IMR-90 (cell line): ENCODE measurements around the gene KIF5C. TPM values are rescaled to one million over a fixed set of nuclear protein-coding genes. Genes with fewer than 3 reads are reported as not detected.

ENCODE experiments used
- ATAC-seq: fragments of 200-7000 bp; cut with Tn5 transposase; 2 replicates; pipeline ENCODE4 v1.9.1; 2020; ENCODE audit warnings: low read depth, mild to moderate bottlenecking, moderate library complexity
- BruUV-seq: library from RNA; stranded (reverse); fragments of 400-500 nt; replicated peaks from 2 replicates; lab custom pipeline; 2021; lab: Mats Ljungman, UMichigan
- CTCF ChIA-PET: fragments of 300-600 bp; formaldehyde crosslinking; extraction: SDS; loops from one replicate; lab custom pipeline; 2021; ENCODE audit warnings: antibody characterized with exemption; lab: Yijun Ruan, JAX
- POLR2A ChIA-PET: fragments of 300-600 bp; sonication (Branson Sonifier 250); formaldehyde crosslinking; loops from one replicate; lab custom pipeline; 2022; ENCODE audit warnings: antibody characterized with exemption; ENCODE audit not compliant: unreplicated experiment; lab: Charles Lee
- DNase-seq: peaks from one replicate; pipeline ENCODE4 v3.0.0; 2013
- H2AFZ ChIP-seq: replicated peaks from 2 replicates; pipeline ENCODE3; 2013; ENCODE audit warnings: low read length, mild to moderate bottlenecking; ENCODE audit not compliant: poor library complexity
- H2AK5ac ChIP-seq: 2 replicates; pipeline ENCODE4 v1.6.1; 2013; ENCODE audit warnings: low read depth, low read length, inconsistent platforms
- H2AK9ac ChIP-seq: replicated peaks from 2 replicates; pipeline ENCODE3; 2013; ENCODE audit warnings: mild to moderate bottlenecking, low read depth, low read length, moderate library complexity; ENCODE audit not compliant: poor library complexity
- H2BK120ac ChIP-seq: 2 replicates; pipeline ENCODE4 v1.6.1; 2013; ENCODE audit warnings: low read depth, low read length, inconsistent platforms
- H2BK15ac ChIP-seq: 3 replicates; pipeline ENCODE4 v1.6.1; 2013; ENCODE audit warnings: low read depth, low read length, inconsistent platforms
- H2BK20ac ChIP-seq: 2 replicates; pipeline ENCODE4 v1.6.1; 2013; ENCODE audit warnings: low read depth, mild to moderate bottlenecking, inconsistent platforms, low read length, moderate library complexity
- H2BK5ac ChIP-seq: 2 replicates; pipeline ENCODE4 v1.6.1; 2013; ENCODE audit warnings: mild to moderate bottlenecking, low read depth, low read length, inconsistent platforms; ENCODE audit not compliant: poor library complexity, severe bottlenecking
- H3K14ac ChIP-seq: replicated peaks from 2 replicates; pipeline ENCODE4 v1.6.1; 2013; ENCODE audit warnings: low read depth, low read length, inconsistent platforms
- H3K18ac ChIP-seq: 2 replicates; pipeline ENCODE4 v1.6.1; 2013; ENCODE audit warnings: low read depth, low read length, control low read depth
- H3K23ac ChIP-seq: 2 replicates; pipeline ENCODE4 v1.6.1; 2013; ENCODE audit warnings: low read depth, low read length, inconsistent platforms
- H3K27ac ChIP-seq: 2 replicates; pipeline ENCODE4 v1.5.1; 2013; ENCODE audit warnings: mild to moderate bottlenecking, control low read depth, low read length; ENCODE audit not compliant: insufficient read depth
- H3K27me3 ChIP-seq: 2 replicates; pipeline ENCODE4 v1.6.1; 2013; ENCODE audit warnings: low read length; ENCODE audit not compliant: control insufficient read depth, insufficient read depth
- H3K36me3 ChIP-seq: 2 replicates; pipeline ENCODE4 v1.6.1; 2013; ENCODE audit warnings: low read length, mixed read lengths; ENCODE audit not compliant: control insufficient read depth, insufficient read depth
- H3K4ac ChIP-seq: 2 replicates; pipeline ENCODE4 v1.6.1; 2013; ENCODE audit warnings: low read depth, low read length, inconsistent platforms
- H3K4me1 ChIP-seq: 2 replicates; pipeline ENCODE4 v1.6.1; 2013; ENCODE audit warnings: low read length, mixed read lengths; ENCODE audit not compliant: control insufficient read depth, insufficient read depth
- H3K4me2 ChIP-seq: 2 replicates; pipeline ENCODE4 v1.6.1; 2013; ENCODE audit warnings: low read depth, mild to moderate bottlenecking, control low read depth, low read length, moderate library complexity
- H3K4me3 ChIP-seq: 2 replicates; pipeline ENCODE4 v1.5.1; 2013; ENCODE audit warnings: low read depth, mild to moderate bottlenecking, control low read depth, low read length, moderate library complexity; ENCODE audit not compliant: insufficient read depth
- H3K56ac ChIP-seq: 2 replicates; pipeline ENCODE4 v1.6.1; 2013; ENCODE audit warnings: low read length, inconsistent platforms; ENCODE audit not compliant: insufficient read depth; ENCODE audit errors: extremely low read depth
- H3K79me1 ChIP-seq, 2 experiments: 2 replicates each; pipeline ENCODE4 v1.6.1; 2013; ENCODE audit warnings: low read length in 2 of 2, inconsistent platforms in 1 of 2, low read depth in 1 of 2
- H3K9ac ChIP-seq: 2 replicates; pipeline ENCODE4 v1.6.1; 2013; ENCODE audit warnings: low read depth, low read length, control low read depth
- H3K9me1 ChIP-seq: 2 replicates; pipeline ENCODE4 v1.6.1; 2013; ENCODE audit warnings: low read length, inconsistent platforms; ENCODE audit not compliant: insufficient read depth
- H3K9me3 ChIP-seq: 2 replicates; pipeline ENCODE4 v1.6.1; 2013; ENCODE audit warnings: low read length; ENCODE audit not compliant: control insufficient read depth, insufficient read depth
- H4K20me1 ChIP-seq: 2 replicates; pipeline ENCODE4 v1.6.1; 2013; ENCODE audit warnings: low read length, inconsistent platforms; ENCODE audit not compliant: insufficient read depth
- H4K5ac ChIP-seq: 2 replicates; pipeline ENCODE4 v1.6.1; 2013; ENCODE audit warnings: mild to moderate bottlenecking, low read depth, low read length, control low read depth
- H4K8ac ChIP-seq, 2 experiments: 2 replicates each; pipeline ENCODE4 v1.6.1; 2013; ENCODE audit warnings: low read depth in 2 of 2, low read length in 2 of 2, control low read depth in 1 of 2, inconsistent platforms in 1 of 2
- H4K91ac ChIP-seq: 2 replicates; pipeline ENCODE4 v1.6.1; 2013; ENCODE audit warnings: low read depth, low read length, inconsistent platforms; ENCODE audit not compliant: insufficient read depth
- BHLHE40 ChIP-seq: fragments of 150-350 bp; IDR thresholded peaks from 2 replicates; pipeline ENCODE4 v1.6.1; 2016; ENCODE audit warnings: mild to moderate bottlenecking, low read depth, low read length
- CEBPB ChIP-seq: IDR thresholded peaks from 2 replicates; pipeline ENCODE4 v1.6.1; 2012; ENCODE audit warnings: low read depth, low read length, improper control_type of control experiment
- CHD1 ChIP-seq: IDR thresholded peaks from 2 replicates; pipeline ENCODE4 v1.6.1; 2012; ENCODE audit warnings: low read depth, low read length, improper control_type of control experiment
- ELK1 ChIP-seq: fragments of 150-350 bp; IDR thresholded peaks from 2 replicates; pipeline ENCODE4 v1.6.1; 2016; ENCODE audit warnings: low read depth, mild to moderate bottlenecking, low read length, moderate library complexity, borderline replicate concordance
- FOS ChIP-seq: fragments of 150-350 bp; IDR thresholded peaks from 2 replicates; pipeline ENCODE4 v1.6.1; 2016; ENCODE audit warnings: low read depth, low read length
- MAFK ChIP-seq: IDR thresholded peaks from 2 replicates; pipeline ENCODE4 v1.6.1; 2012; ENCODE audit warnings: low read depth, low read length, improper control_type of control experiment
- MAZ ChIP-seq: IDR thresholded peaks from 2 replicates; pipeline ENCODE4 v1.6.1; 2012; ENCODE audit warnings: low read depth, mild to moderate bottlenecking, low read length, improper control_type of control experiment, moderate library complexity, borderline replicate concordance
- NFE2L2 ChIP-seq: fragments of 150-350 bp; IDR thresholded peaks from 2 replicates; pipeline ENCODE4 v1.6.1; 2016; ENCODE audit warnings: low read depth, mild to moderate bottlenecking, low read length
- POLR2A ChIP-seq: IDR thresholded peaks from 2 replicates; pipeline ENCODE4 v1.6.1; 2012; ENCODE audit warnings: mild to moderate bottlenecking, low read depth, low read length
- RAD21 ChIP-seq: IDR thresholded peaks from 2 replicates; pipeline ENCODE4 v1.6.1; 2012; ENCODE audit warnings: low read length, improper control_type of control experiment
- RCOR1 ChIP-seq: IDR thresholded peaks from 2 replicates; pipeline ENCODE4 v1.6.1; 2012; ENCODE audit warnings: mild to moderate bottlenecking, low read length, improper control_type of control experiment; ENCODE audit not compliant: insufficient replicate concordance
- RFX5 ChIP-seq: IDR thresholded peaks from 2 replicates; pipeline ENCODE4 v1.8.0; 2012; ENCODE audit warnings: low read depth, mild to moderate bottlenecking, low read length, moderate library complexity
- SMC3 ChIP-seq: fragments of 150-350 bp; IDR thresholded peaks from 2 replicates; pipeline ENCODE4 v1.6.1; 2016; ENCODE audit warnings: low read depth, mild to moderate bottlenecking, antibody characterized with exemption, low read length, moderate library complexity
- WGBS, 2 experiments: methylation state at CpG; one replicate each; pipeline versions ENCODE4 v1.1.5 to v1.1.7; 2013; ENCODE audit warnings: missing lambda C conversion rate in 2 of 2; ENCODE audit not compliant: insufficient read length in 1 of 2; ENCODE audit errors: extremely low coverage in 2 of 2; 5-methylcytosine and 5-hydroxymethylcytosine counted together
- dilution Hi-C: fragments of 300-500 bp; cut with HindIII; formaldehyde crosslinking; loops from one replicate; pipeline ENCODE4 v1.14.3; 2018; ENCODE audit warnings: low sequenced_read_pairs; ENCODE audit not compliant: unreplicated experiment
- in situ Hi-C: fragments of 300-500 bp; cut with MboI; formaldehyde crosslinking; loops from 3 replicates; pipeline ENCODE4 v1.14.3; 2019; ENCODE audit warnings: low sequenced_read_pairs, inconsistent platforms, mixed read lengths
- intact Hi-C: fragments of 100-400 bp; cut with micrococcal nuclease; formaldehyde crosslinking; loops from 2 replicates; pipeline ENCODE4 v1.10.0; 2022
- polyA plus RNA-seq, 3 experiments: library from polyadenylated mRNA; depleted of rRNA; stranded (reverse); fragments of >200 nt; gene quantifications; 2 replicates each; pipeline ENCODE4 v1.2.3, GENCODE V29; 2012; ENCODE audit warnings: low replicate concordance in 1 of 3
- total RNA-seq: library from RNA; depleted of rRNA; stranded (reverse); fragments of >200 nt; gene quantifications from 2 replicates; pipeline ENCODE4 v1.2.3, GENCODE V29; 2012

Gene KIF5C
- total and polyA plus RNA-seq, 2 of the 4 experiments (the other 2 are of a cell fraction) = 0.10 to 0.18 TPM

- intact Hi-C loops = no loop called here
- 60% methylated on average over 1 of the region's 4 CpGs; no CpG with 5 or more reads in 1 of the 2 experiments for WGBS, 2 experiments
- POLR2A ChIA-PET = no interaction called here
These were observed 39.4 kb downstream of the KIF5C start for GRCh38 chr2:148914463-148914862.

More at GRCh38 chr2:148914463-148914862, 39.4 kb downstream of the KIF5C start:
- H3K79me1 ChIP-seq = no peaks in the 10 kb centered on the region
- H2AK5ac ChIP-seq = no peak overlapping the region
- no peak overlapping the region for H3K23ac ChIP-seq
- no peak overlapping the region for H2AK9ac ChIP-seq
- no peak for DNase-seq
- no peak overlapping the region for H2AFZ ChIP-seq
- no peaks in the 10 kb centered on the region; the same call in 1 of the 2 replicates for H3K27me3 ChIP-seq
- TF ChIP-seq CHD1 = no peak
- TF ChIP-seq RFX5 = no peak
- no peak for TF ChIP-seq SMC3
- no peak for TF ChIP-seq RCOR1
- TF ChIP-seq NFE2L2 = no peak
- TF ChIP-seq POLR2A = no peak
- no peak for TF ChIP-seq MAFK
- no peak for TF ChIP-seq ELK1
- TF ChIP-seq MAZ = no peak
- TF ChIP-seq RAD21 = no peak
- TF ChIP-seq FOS = no peak
- TF ChIP-seq BHLHE40 = no peak
- no peak for TF ChIP-seq CEBPB
- no peak overlapping the region for H2BK20ac ChIP-seq
- in situ Hi-C loops = no loop called here
- dilution Hi-C loops = no loop called here
- H2BK15ac ChIP-seq = no peak overlapping the region
- H3K4me1 ChIP-seq = no peaks in the 10 kb centered on the region
- no peak overlapping the region for H3K56ac ChIP-seq
- no peak overlapping the region for H3K4ac ChIP-seq
- no peak overlapping the region for H2BK120ac ChIP-seq
- H3K4me2 ChIP-seq = no peak overlapping the region
- no TSS peak for BruUV-seq
- H3K18ac ChIP-seq = no peak overlapping the region
- H3K14ac ChIP-seq = no peak overlapping the region
- no peak for ATAC-seq
- H4K5ac ChIP-seq = no peak overlapping the region
- no peak overlapping the region for H2BK5ac ChIP-seq
- H3K27ac ChIP-seq = no peak overlapping the region
- CTCF ChIA-PET = interaction anchor here (0.6 kb wide), 1 partner anchor 21 kb away, joined by 3 read pairs; no protein-coding TSS in a partner anchor
- H3K9me3 ChIP-seq = 0 out of 2 replicates have a peak, but pooled peaks cover 2% of the 10 kb centered on the region
- no peaks in the 10 kb centered on the region for H3K9me1 ChIP-seq
- no peaks in the 10 kb centered on the region for H4K20me1 ChIP-seq
- H4K91ac ChIP-seq = no peak overlapping the region
- no peak overlapping the region for H4K8ac ChIP-seq
- no peak overlapping the region for H3K4me3 ChIP-seq
- H3K9ac ChIP-seq = no peak overlapping the region
- no peaks in the 10 kb centered on the region for H3K36me3 ChIP-seq
